ENCODE data around the gene FARP1.

DNA sequence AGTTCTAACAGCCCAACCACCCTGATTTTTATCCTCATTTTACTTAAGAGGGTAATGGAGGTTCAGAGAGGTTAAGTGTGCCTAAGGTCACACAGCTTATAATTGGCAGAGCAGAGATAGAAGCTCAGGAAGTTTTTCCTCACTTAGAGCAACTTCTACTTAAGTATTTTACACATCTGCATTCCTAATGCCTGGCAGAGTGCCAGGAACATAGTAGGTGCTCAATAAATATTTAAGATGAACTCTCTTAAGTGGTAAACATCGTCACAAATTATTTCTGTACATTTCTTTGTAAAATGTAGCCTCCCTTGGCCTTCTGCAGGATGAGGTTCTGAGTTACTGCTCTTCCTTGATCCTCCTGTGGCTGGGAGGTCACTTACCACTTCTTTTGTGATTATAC lies 14.7 kb downstream of the FARP1 start:
- TF ChIP-seq POLR2AphosphoS5 (IDR thresholded peaks at IDR 0.05; ENCODE audit: borderline replicate concordance, low read depth, low read length) (no peak), EZH2 (IDR thresholded peaks at IDR 0.05) (no peak), FOXP2 (optimal IDR thresholded peaks at IDR 0.05; ENCODE audit: control extremely low read depth, extremely low read length, insufficient read depth) (no peak)

Data from SK-N-MC (cell line).